Activated T-cell treated with anti-CD3 and anti-CD28 coated beads, Interleukin-2, amount 50 U/mL, for 24 hours (primary cell): ENCODE data around the gene CREG1.
A peak's percentile ranks its signal among the peaks of the same experiment; 100 is the strongest.

Source experiments
- DNase-seq: peaks from one replicate; pipeline ENCODE4 v3.0.0-alpha.2; 2020
- H3K27ac Mint-ChIP-seq: 2 replicates; pipeline ENCODE4 v1.8.0; 2020; ENCODE audit warnings: mild to moderate bottlenecking, mixed read lengths
- H3K27me3 Mint-ChIP-seq: 2 replicates; pipeline ENCODE4 v1.8.0; 2020; ENCODE audit warnings: mixed read lengths
- H3K36me3 Mint-ChIP-seq: 2 replicates; pipeline ENCODE4 v1.8.0; 2020; ENCODE audit warnings: low read depth, mixed read lengths
- H3K4me1 Mint-ChIP-seq: 2 replicates; pipeline ENCODE4 v1.8.0; 2020; ENCODE audit warnings: low read depth, mixed read lengths
- H3K4me3 Mint-ChIP-seq: 2 replicates; pipeline ENCODE4 v1.8.0; 2020; ENCODE audit warnings: mild to moderate bottlenecking, moderate library complexity, mixed read lengths
- H3K9me3 Mint-ChIP-seq: 2 replicates; pipeline ENCODE4 v1.8.0; 2020; ENCODE audit warnings: mixed read lengths

Gene CREG1

DNA sequence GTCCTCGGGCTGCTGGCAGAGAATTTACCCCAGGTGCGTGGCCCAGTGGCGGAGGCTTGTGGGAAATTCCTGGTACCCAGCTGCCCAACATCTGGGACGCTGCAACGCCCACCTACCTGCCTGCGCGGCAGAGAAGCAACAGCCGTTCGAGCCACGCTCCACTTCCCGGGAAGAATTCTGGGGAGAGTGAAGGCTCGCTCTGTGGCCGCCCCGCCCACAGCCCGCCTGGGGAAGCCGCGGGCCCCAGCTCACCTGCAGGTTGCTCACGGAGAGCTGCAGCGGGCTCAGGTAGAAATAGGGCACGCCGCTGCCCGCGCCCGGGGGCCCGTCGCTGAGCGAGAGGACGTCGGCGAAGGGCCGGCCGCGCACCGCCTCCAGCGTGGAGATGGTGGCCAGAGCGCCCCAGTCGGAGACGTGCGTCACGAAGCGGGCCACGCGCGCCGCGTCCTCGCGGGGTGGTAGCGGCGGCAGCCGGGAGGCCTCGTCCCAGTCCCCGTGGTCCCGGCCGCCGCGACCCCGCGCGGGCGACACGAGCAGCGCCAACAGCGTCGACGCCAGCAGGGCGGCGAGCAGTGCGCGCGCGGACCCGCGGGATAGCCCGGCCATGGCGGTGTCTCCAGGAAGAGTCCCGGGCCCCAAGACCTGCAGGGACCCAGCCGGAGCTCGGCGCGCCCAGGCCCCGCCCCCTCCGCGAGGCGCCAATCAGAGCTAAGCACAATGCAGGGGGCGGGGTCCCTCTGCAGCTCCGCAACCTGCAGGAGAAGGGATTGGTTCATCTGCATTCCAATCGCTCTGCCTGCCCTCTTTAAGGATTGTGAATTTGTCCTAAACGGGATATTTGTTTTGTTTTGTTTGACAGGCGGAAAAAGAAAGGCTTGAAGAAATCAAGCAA, at the start of gene CREG1:
Gene CREG1 (minus strand): TSS at position 627 of the 892 bp plus-strand sequence.
- Mint-ChIP-seq H3K4me1 (peaks cover 40% of the 10 kb centered on the region), H3K4me3 (peak within 1 kb of the TSS; percentile 83), H3K36me3 (no peaks in the 10 kb centered on the region), H3K9me3 (no peaks in the 10 kb centered on the region), H3K27me3 (no peaks in the 10 kb centered on the region), H3K27ac (peak within 1 kb of the TSS; percentile 63)
- DNase-seq = peak; percentile 91

DNA sequence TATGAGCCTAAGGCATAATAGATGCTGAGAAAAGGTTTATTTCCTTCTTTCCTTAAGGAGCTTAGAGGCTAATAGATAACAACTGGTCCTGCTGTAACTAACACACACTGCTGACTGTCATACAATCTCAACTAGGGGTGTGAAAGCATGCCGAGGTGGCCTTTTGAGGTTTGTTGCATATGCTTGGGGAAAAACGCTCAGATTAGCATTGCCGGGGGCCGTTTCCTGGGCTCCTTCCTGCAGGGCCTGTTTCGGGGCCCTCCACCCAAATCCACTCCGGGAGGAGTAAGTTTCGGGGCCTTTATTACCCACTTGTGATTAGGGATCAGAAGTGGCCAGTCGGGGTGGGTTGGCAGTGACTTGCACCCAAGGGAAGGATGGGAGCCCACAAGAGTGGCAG, 49.3 kb upstream of the CREG1 start:
- no peaks in the 10 kb centered on the region for H3K27me3 Mint-ChIP-seq
- H3K4me3 Mint-ChIP-seq = no peak overlapping the region
- peaks cover 41% of the 10 kb centered on the region for H3K4me1 Mint-ChIP-seq
- H3K36me3 Mint-ChIP-seq = peaks cover 3% of the 10 kb centered on the region
- DNase-seq = peak; percentile 47
- peak overlapping the region; percentile 61 for H3K27ac Mint-ChIP-seq
- peaks cover 14% of the 10 kb centered on the region for H3K9me3 Mint-ChIP-seq

DNA sequence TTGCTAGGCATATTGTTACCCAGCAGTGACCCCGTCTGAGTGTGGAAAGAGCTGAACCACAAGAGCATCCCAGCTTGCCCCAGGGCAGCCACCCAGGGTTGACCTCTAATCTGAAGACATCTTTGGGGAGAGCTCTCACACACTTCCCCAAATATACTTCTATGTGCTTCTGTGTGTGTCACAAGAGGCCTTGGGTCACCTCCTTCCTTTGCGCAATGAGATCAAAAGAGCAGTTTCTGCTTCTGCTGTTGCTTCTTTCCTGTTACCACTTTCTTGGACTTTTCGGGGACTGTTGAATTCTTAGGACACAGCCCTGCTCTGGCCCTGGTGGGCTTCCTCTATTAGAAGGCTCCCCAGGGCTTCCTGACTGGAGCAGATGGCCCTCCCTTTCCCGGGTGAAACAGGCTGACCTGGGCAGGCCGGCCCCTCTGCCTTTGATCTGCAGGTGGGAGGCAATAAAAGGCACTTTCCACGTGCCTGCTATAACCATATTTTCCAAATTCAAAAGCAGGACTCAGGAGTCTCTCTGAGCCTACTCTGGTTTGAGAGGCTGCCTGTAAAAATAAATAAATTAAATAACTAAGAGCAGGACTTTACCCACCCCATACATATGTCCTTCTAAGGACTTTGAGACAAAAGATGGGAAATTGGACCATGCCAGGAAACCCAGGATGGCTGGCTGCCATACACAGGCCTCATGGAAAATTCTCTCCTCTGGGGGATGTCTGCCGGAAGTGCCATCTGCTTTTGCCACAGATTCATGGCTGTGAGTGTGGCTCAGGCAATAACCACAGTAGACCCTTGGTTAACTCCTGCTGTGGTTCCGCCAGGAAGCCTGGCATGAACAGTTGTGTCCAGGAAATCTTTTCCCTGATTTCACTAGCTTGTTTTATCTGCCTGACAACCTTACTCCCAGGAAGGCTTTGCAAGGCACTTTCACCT, 48.2 kb upstream of the CREG1 start:
- peaks cover 41% of the 10 kb centered on the region for H3K4me1 Mint-ChIP-seq
- peak; percentile 50 for DNase-seq
- H3K27ac Mint-ChIP-seq = peak overlapping the region; percentile 88
- H3K27me3 Mint-ChIP-seq = no peaks in the 10 kb centered on the region
- no peaks in the 10 kb centered on the region for H3K36me3 Mint-ChIP-seq
- peaks cover 7% of the 10 kb centered on the region for H3K9me3 Mint-ChIP-seq
- peak overlapping the region; percentile 0 for H3K4me3 Mint-ChIP-seq

DNA sequence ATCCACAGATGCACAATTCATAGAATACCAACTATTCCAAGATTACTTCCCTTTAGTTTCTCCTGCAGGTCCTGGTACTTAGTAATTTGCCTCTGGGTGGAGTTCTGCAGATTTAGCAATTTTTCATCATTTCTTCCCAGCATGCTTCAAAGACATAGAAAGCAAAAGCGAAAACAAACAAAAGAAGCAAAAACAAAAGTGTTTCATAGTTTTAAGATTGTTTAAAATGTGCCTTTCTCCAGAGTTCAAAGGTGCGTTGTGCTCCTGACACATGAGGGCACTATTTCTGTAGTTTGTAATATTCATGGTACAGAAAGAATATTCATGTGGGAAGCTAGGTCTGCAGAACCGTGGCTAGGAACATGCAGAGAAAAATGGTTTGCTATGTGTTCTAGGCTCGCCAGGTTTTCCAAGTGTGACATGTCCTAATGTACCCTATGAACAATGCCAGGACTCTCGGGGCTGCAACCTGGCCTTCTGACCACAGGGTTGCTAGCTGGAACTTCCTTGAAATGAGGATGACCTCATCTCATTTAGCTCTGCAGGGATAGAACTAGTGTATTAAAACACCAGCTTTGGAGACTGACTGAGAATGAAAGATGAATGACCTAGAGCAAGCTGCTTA, 46.5 kb upstream of the CREG1 start:
- DNase-seq = peak; percentile 54
- Mint-ChIP-seq H3K36me3 (no peaks in the 10 kb centered on the region), H3K9me3 (no peaks in the 10 kb centered on the region)

DNA sequence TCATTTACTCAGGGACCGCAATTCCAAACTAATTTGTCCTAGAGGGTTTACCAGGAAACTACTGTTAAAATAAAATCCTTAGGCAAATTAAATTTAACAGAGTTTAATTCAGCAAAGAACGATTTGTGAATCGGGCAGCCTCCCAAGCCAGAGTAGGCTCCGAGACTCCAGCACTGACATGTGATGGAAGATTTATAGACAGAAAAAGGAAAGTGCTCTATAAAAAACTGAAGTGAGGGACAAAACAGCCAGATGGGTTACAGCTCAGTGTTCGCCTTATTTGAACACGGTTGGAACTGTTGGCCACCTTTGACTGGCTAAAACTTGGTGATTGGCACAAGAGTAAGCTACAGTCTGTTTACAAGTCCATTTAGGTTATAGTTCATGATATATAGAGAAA, 41.3 kb upstream of the CREG1 start:
- Mint-ChIP-seq H3K27ac (no peak overlapping the region), H3K4me3 (no peak overlapping the region), H3K27me3 (no peaks in the 10 kb centered on the region), H3K9me3 (no peaks in the 10 kb centered on the region), H3K4me1 (peaks cover 6% of the 10 kb centered on the region), H3K36me3 (no peaks in the 10 kb centered on the region)
- no peak for DNase-seq

More for the DNA sequence above, 46.5 kb upstream of the CREG1 start:
- H3K27me3 Mint-ChIP-seq = no peaks in the 10 kb centered on the region
- H3K4me3 Mint-ChIP-seq = peak overlapping the region; percentile 64
- H3K4me1 Mint-ChIP-seq = peaks cover 41% of the 10 kb centered on the region
- H3K27ac Mint-ChIP-seq = peak overlapping the region; percentile 88

DNA sequence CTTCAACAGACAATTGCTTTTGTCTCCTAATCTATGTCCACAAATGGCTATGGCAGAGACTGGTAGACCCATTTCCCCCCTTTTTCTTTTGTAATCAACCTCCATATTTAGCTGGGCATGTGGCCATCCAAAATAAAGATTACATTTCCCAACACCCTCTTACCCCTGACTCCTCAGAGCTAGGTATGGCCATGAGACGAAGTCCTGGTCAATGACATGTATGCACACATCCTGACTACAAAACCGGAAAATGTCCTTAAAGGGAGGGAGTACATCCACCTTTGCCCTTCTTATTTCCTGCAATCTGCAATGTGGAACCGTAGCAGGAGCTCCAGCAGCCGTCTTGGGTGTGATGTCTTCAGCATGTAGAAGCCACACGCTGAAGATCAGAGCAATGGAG, 40.3 kb upstream of the CREG1 start:
- Mint-ChIP-seq H3K27me3 (no peaks in the 10 kb centered on the region), H3K9me3 (no peaks in the 10 kb centered on the region), H3K4me3 (no peak overlapping the region), H3K4me1 (peaks cover under 1% of the 10 kb centered on the region), H3K27ac (no peak overlapping the region), H3K36me3 (no peaks in the 10 kb centered on the region)
- DNase-seq = no peak

DNA sequence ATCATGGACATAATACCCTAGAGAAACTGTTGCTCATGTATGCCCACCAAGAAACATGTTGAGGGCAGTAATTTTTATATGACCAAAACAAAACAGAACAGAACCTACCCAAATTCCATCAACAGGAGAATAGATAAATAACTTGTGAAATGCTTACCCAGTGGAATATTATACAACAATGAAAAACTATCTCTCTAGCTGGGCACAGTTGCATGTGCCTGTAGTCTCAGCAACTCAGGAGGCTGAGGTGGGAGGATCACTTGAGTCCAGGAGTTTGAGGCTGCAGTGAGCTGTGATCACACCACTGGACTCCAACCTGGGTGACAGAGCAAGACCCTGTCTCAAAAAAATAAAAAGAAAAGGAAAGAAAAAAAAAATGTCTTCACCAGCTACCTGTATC, 38.9 kb upstream of the CREG1 start:
- no peak for DNase-seq
- H3K27ac Mint-ChIP-seq = no peak overlapping the region

DNA sequence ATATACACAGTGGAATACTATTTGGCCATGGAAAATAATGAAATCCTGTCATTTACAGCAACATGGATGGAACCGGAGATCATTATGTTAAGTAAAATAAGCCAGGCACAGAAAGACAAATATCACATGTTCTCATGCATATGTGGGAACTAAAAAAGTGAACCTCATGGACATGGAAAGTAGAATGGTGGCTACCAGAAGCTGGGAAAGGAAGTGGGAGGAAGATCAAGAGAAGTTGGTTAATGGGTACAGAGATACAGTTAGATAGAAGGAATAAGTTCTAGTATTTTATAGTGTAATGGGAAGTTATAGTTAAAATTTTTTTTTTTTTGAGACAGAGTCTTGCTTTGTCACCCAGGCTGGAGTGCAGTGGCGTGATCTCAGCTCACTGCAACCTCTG, 34.8 kb upstream of the CREG1 start:
- Mint-ChIP-seq H3K9me3 (no peaks in the 10 kb centered on the region), H3K4me1 (no peaks in the 10 kb centered on the region), H3K36me3 (no peaks in the 10 kb centered on the region), H3K4me3 (no peak overlapping the region), H3K27ac (no peak overlapping the region), H3K27me3 (no peaks in the 10 kb centered on the region)
- DNase-seq = no peak

More for the DNA sequence above, 38.9 kb upstream of the CREG1 start:
- no peak overlapping the region for H3K4me3 Mint-ChIP-seq
- no peaks in the 10 kb centered on the region for H3K9me3 Mint-ChIP-seq
- no peaks in the 10 kb centered on the region for H3K4me1 Mint-ChIP-seq
- H3K36me3 Mint-ChIP-seq = no peaks in the 10 kb centered on the region
- H3K27me3 Mint-ChIP-seq = no peaks in the 10 kb centered on the region

DNA sequence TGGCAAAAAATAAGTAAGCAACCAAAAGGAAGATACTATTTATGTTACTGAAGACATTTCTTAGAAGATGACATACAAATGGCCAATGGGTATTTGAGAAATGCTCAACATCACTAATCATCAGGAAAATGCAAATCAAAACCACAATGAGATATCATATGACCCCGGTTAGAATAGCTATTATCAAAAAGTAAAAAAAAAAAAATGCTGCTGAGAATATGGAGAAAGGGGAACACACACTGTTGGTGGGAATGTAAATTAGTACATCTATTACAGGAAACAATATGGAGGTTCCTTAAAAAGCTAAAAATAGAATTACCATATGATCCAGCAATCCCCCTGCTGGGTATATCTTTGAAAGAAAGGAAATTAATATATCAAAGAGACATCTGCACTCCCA, 34.3 kb upstream of the CREG1 start:
- no peak for DNase-seq
- no peaks in the 10 kb centered on the region for H3K9me3 Mint-ChIP-seq
- no peaks in the 10 kb centered on the region for H3K4me1 Mint-ChIP-seq
- no peak overlapping the region for H3K27ac Mint-ChIP-seq
- no peaks in the 10 kb centered on the region for H3K36me3 Mint-ChIP-seq
- no peak overlapping the region for H3K4me3 Mint-ChIP-seq
- H3K27me3 Mint-ChIP-seq = no peaks in the 10 kb centered on the region

DNA sequence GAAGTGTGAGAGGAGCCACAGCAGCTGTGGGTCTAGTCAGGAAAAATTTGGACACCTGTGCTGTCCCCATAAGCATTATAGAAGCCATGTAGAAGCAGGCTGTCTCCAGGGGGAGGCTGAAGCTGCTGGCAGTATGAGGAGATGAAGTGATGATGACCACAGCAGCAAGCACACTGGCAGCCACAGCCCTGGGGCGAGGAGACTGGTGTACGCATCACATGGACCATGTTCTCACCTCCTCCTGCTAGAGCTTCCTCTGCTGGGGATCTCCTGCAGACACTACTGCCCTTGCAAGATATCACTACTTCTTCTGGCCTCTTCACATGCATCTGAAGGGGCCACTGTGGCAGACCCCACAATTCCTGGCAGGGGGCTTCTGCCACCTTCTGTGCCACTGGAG, 33.8 kb upstream of the CREG1 start:
- no peaks in the 10 kb centered on the region for H3K4me1 Mint-ChIP-seq
- no peaks in the 10 kb centered on the region for H3K9me3 Mint-ChIP-seq
- no peak overlapping the region for H3K4me3 Mint-ChIP-seq
- no peak overlapping the region for H3K27ac Mint-ChIP-seq
- DNase-seq = no peak
- H3K36me3 Mint-ChIP-seq = no peaks in the 10 kb centered on the region
- no peaks in the 10 kb centered on the region for H3K27me3 Mint-ChIP-seq

DNA sequence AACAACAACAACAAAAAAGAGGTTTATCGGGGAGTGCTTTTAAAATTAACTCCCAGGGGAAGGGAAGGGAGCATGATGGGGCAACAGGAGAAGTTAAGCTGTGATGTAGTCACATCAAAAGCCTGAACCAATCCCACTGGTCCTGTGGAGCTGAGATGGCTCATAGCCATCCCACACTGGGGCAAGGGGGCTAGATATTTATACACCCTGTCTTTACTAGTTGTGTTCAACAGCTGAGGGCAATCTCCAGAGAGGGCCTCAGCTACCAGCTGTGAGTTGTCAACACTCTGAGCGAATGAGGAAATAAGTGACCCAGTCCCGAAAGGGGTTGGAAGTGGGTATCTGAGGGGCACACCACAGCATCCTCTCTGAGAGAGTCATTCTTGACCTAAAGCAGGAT, 31.0 kb upstream of the CREG1 start:
- DNase-seq = no peak
- no peak overlapping the region for H3K4me3 Mint-ChIP-seq
- no peaks in the 10 kb centered on the region for H3K9me3 Mint-ChIP-seq
- no peak overlapping the region for H3K27ac Mint-ChIP-seq
- H3K36me3 Mint-ChIP-seq = no peaks in the 10 kb centered on the region
- H3K4me1 Mint-ChIP-seq = no peaks in the 10 kb centered on the region
- no peaks in the 10 kb centered on the region for H3K27me3 Mint-ChIP-seq

DNA sequence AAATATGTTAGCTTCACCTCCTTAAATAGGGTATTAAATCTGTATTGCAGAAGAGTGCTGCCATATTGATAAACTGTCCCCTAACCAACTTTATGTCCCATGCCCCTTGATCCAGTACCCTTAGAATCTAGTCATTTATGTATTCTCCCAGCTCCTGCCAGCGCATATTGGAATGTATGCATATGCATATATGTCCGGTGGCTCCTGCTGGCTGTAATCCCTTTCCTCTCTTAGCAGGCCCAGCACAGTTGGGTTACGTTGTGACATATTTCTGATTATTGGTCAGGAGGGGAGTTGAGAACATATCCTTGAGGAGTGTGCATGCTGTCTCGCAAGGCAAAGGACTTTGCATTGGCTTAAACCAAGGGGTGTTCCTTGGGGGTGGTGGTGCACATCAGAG, 29.2 kb upstream of the CREG1 start:
- Mint-ChIP-seq H3K27ac (no peak overlapping the region), H3K4me3 (no peak overlapping the region), H3K27me3 (no peaks in the 10 kb centered on the region), H3K9me3 (no peaks in the 10 kb centered on the region), H3K4me1 (no peaks in the 10 kb centered on the region), H3K36me3 (no peaks in the 10 kb centered on the region)
- DNase-seq = no peak

DNA sequence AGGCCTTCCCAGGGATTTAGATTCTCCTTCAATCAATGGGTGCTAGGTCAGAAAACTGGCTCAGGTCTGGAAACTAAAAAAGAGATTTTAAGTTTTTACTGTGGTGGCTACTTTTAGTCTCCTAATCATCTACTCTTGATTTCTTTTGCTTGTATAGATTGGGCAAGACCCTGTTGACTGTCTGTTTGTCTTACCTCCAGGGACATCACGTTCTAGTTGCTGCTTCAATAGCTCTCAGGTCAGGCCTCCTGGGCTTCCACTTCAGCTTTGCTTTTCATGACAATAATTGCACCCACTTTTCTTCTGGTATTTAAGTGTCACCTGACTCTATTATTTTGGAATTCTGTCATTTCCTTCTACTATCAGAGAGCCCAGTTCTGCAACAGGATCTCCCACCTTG, 28.5 kb upstream of the CREG1 start:
- Mint-ChIP-seq H3K4me1 (no peaks in the 10 kb centered on the region), H3K4me3 (no peak overlapping the region), H3K27ac (no peak overlapping the region)

DNA sequence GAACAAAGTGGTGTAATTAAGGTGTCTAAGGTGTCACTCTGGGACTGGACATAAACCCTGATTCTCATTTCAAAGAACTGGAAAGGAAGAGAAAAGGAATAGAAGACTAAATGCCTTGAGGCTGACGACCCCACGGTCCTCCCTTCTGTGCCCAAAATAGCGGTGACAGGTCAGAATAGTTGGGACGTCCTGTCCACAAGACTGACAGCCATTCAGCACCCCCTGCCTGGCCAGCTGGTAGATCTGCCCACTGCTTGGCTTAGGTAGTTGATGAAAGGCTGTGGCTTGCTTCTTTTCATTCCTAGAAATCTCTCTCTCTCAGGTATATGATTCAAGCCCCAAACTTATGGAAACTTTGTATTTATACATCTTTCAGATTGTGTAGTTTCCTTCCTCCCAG, 26.4 kb upstream of the CREG1 start:
- Mint-ChIP-seq H3K27me3 (peaks cover 3% of the 10 kb centered on the region), H3K36me3 (no peaks in the 10 kb centered on the region), H3K27ac (no peak overlapping the region), H3K4me1 (no peaks in the 10 kb centered on the region), H3K9me3 (no peaks in the 10 kb centered on the region), H3K4me3 (no peak overlapping the region)
- DNase-seq = no peak

More for the DNA sequence above, 28.5 kb upstream of the CREG1 start:
- no peaks in the 10 kb centered on the region for H3K36me3 Mint-ChIP-seq
- H3K9me3 Mint-ChIP-seq = no peaks in the 10 kb centered on the region
- no peak for DNase-seq
- H3K27me3 Mint-ChIP-seq = peaks cover 3% of the 10 kb centered on the region
